ENCODE results near the gene SVOP.

SVOP gene

GRCh38 chr12:108928695-108929094 is 92.2 kb downstream of the SVOP start:
- no peak for DNase-seq

DNA sequence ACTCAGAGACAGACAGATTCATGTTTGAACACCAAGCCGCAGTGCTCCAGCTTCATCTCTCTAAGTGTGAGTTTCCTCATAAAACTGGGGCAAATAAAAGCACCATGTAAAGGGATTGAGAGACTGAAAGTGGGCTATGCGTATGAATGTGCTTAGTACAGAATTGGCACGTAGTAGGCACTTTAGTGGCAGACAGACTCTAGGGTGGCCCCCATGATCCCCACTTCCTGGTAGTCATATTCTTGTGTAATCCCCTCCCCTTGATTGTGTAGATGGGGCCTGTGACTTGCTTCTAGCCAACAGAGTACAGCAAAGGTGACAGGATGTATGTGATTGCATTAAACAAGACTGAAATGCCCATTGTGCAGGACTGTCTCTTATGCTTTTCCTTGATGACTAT is 98.0 kb downstream of the SVOP start:
- DNase-seq, result no peak

- DNase-seq, result no peak
These were observed 98.9 kb downstream of the SVOP start for GRCh38 chr12:108921946-108922345.

- no peak for DNase-seq
These were observed 101.8 kb downstream of the SVOP start for GRCh38 chr12:108918960-108919642.

- no peak for DNase-seq
These were observed 102.7 kb downstream of the SVOP start for GRCh38 chr12:108918206-108918605.

DNA sequence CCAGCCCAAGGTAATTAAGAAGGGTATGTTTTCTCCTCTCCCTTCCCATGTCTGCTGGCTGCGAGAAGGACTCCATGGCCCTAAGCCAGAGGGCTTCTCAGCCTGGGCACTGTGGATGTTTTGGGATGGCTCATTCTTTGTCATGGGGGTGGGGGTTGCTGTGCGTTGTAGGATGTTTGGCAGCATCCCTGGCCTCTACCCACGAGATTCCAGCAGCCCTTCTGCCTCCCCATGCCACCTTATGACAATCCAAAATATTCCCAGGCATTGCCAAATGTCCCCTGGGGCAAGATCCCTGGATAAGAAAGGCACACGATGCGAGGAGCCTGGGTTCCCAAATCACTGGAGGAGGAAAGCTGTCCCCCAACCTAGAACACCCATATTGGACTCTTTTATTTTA is 104.5 kb downstream of the SVOP start:
- DNase-seq, result no peak

DNA sequence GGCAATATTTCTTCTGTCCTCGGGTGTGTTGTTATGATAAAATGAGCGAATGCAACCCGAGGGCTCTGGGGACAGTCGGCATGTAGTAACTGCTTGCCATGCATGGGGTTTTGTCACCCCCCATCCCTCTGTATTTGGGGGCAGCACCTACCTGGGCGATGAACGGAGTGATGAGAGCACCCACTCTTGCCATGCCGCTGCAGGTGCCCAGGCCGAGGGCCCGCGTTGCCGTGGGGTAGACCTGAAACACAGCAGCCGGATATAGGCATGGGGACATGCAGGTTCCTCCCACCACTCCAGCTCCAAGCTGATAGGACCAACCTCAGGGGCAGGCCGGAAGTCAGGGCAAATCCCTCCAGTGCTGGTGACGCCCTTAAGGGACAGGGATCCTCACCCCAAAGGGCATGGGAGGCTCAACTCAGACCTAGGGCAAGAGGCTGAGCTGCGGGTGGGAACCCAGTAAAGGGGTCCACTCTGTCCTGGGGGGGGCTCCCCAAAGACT is 105.2 kb downstream of the SVOP start:
- no peak for DNase-seq

DNA sequence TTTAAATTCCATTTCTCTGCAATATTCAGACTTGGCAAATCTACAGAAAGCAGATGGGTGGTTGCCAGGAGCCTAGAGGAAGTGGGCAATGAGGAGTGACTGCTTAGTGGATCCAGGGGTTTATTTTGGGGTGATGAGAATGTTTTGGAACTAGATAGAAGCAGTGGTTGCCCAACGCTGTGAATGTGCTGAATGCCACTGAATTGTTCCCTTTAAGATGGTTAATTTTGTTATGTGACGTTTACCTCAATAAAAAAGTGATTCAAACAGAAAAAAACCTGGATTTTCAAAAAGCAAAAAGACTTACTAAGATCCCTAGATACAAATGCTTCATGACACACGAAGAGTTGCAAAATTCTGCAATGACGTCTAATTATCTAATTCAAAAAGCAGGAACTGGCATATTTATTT is 106.7 kb downstream of the SVOP start:
- no peak for DNase-seq

DNA sequence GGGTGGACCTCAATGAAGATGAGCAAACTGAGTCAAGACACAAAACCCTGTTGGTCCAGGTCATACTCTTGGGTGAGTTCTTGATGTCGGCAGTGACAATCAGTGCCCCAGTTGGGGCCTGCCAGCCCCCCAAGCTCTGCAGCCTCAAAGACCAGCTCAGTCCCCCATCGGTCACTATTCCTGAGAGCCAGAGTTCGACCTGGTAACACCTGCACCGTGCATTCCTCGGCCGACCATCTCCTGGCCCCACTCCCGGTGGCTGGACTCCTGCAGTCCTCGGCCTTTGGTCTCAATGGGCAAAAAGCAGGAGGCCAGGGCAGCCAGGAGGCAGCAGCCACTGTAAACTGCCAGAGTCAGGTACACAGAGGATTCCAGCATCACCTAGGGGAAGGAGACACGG is 108.5 kb downstream of the SVOP start:
- no peak for DNase-seq

- DNase-seq, result no peak
These were observed 109.0 kb downstream of the SVOP start for GRCh38 chr12:108911915-108912314.

GRCh38 chr12:108910336-108910735 is 110.5 kb downstream of the SVOP start:
- DNase-seq, result no peak

DNA sequence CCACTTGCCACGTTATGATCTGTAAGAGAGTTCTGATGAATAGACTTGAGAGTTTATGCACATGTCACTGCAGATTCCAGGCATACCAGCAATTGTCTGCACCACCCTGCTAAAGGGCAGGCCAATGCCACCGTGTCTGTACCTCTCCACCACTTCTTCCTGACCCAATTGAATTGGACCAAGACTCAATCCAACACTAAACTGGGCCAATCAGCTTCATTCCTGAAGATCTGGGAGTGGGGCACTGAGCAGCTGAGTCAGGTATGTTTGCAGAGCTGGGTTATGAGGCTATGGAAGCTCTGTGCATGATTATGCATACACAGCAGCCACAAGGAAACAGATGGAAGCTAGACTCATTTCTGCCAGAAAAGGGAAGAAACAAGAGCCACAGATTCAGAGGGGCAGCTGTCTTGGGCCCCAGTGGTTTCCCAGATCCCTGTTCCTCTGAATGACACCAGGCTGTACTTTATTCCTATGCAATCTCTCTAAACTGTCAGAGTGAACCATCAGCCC is 113.0 kb downstream of the SVOP start:
- DNase-seq, result no peak

DNA sequence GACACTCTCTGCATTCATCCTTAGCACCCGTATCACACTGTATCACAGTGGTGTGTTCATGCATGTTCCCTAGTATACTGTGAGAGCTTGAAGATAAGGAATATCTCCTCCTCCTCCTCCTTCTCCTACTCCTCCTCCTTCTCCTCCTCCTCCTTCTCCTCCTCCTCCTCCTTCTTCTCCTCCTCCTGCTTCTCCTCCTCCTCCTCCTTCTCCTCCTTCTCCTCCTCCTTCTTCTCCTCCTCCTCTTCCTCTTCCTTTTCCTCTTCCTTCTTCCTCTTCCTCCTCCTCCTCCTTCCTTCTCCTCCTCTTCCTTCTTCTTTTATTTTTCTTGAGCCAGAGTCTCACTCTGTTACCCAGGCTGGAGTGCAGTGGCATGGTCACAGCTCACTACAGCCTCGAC is 113.9 kb downstream of the SVOP start:
- no peak for DNase-seq

- no peak for DNase-seq
These were observed 115.1 kb downstream of the SVOP start for GRCh38 chr12:108905725-108906124.

DNA sequence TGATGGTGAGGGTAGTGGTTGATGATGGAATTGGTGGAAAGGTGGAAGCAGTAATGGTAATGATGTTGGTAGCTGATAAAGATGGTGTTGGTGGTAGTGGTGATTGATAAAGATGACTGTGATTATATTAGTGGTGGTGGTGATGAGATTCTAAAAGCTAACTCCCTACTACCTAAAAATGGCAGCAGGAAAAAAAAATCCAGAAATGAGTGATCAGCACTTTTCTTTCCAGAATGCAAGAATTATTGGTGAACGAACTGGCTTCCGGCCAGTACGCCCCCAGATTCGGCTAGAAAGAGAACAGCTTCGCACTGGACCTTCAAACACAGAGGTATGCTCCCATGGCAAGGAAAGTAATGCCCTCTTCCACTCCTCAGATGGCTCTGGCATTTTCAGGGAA is 121.7 kb downstream of the SVOP start:
- no peak for DNase-seq

- no peak for DNase-seq
These were observed 124.1 kb downstream of the SVOP start for GRCh38 chr12:108896817-108897216.

DNA sequence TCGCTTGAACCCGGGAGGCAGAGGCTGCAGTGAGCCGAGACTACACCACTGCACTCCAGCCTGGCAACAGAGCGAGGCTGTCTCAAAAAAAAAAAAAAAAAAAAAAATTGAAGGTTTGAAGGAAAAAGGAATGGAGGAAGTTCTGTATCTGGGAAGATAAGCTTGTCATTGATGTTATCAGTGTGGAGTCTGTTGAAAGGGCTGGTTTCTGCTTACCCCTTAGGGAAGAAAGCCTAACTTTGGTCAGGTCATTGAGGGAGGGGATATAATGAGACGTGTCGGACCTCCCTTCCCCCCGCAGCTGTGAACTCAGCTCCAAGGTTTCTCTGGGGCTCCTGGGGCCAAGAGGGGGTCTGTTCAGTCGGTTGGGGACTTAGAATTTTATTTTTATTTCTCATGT is 124.5 kb downstream of the SVOP start:
- DNase-seq, result no peak

GRCh38 chr12:108895220-108895802 is 125.6 kb downstream of the SVOP start:
- DNase-seq, result no peak

- DNase-seq, result no peak
These were observed 130.7 kb downstream of the SVOP start for GRCh38 chr12:108890208-108890607.

DNA sequence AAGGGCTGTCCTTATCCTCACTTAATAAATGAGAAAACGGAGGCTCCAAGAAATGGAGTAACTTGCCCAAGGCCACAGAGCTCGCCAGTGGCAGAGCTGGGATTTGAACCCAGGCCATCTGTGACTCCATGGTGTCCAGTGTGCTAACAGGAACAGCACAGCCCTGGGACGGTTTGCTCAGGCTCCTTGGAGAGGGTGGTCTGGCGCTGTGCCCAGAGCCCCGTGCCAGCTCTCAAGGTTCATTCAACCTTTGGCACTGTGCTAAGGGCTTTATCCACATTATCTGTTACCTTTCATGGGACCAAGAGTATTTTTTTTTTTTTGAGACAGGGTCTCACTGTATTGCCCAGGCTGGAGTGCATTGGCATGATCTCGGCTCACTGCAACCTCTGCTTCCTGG is 132.8 kb downstream of the SVOP start:
- no peak for DNase-seq

DNA sequence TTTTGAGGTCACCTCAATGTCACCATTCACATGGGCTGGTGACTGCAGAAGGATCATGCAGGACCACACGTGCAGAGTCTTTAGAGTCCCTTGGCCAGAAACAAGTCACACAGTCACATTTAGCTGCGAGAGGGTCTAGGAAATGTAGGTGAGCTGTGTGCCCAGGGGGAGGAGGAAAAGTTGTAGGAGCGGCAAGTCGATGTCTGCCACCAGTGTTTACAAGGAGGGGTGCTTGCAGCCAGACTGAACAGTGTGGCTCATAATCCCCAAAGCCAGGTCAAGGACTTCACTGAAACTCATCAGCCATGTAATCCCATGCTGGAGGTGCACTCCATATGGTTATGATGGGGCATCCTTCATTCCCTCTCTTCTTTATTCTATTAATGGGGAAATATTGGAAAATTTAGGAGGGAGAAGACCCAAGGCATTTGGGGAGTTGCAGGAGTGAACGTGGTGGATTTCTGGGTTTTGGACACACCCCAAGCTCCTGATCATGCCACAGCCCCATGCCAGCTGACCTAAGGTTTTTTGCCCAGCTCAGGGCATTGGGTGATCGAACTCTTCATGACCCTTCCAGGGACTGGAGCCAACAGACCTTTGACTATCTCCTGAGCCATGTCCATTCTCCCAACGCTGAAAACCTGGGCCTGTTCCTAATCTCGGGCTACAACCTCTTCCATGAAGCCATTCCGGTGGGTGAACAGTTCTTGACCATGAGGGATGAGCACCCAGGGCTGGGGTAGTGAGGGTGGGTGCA is 133.8 kb downstream of the SVOP start:
- no peak for DNase-seq

DNA sequence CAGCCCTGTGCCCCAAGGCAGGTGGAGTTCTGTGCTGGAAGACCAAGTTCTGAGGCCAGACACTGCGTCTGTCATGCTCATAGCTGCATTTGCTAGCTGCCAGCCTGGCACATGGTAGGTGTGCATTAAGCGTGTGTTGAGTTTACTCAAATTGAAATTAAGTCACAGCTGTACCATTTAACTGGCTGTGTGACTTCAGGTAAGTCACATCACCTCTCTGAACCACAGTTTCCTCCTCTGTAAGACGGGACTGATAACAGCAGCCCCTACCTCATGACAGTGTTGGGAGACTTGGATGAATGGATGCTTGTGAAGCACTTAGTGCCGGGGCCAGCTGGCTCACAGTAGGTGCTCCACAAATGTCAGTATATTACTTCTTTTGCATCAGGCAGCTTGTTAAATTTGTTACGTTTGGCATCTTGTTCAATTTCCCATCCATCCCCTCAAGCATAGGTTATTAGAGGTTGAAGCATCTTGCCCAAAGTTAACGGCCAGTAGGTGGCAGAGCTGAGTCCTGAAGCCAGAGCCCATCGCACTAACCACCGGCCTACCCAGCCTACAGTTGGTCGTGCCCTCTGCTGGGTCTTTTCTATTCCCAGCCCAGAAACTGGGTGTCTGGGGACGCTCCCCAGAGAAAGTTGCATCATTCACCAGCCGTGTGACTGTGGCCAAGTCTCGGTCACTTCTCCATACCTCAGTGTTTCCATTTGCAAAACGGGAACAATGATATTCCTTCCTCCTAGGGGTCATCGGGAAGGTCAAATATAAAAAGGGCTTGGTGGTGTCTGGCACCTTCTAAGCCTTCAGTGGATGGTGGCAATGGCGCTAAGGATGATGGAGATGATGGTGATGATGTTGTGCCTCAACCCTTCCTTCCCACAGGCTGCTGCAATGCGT is 136.5 kb downstream of the SVOP start:
- no peak for DNase-seq

DNA sequence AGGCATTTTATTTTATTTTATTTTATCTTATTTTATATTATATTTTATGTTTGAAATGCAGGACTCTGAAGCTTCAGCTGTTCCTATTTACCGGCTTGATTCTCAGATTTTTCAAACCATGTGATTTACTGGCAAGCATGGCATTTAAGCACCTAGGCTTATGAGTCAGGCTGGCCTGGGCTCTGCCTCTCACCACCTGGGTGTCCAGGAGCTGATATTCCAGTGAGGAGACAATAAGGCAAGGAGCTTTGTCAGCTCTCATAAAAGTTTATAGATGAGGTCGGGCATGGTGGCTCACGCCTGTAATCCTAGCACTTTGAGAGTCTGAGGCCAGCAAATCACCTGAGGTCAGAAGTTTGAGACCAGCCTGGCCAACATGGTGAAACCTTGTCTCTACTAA is 138.9 kb downstream of the SVOP start:
- no peak for DNase-seq
